Measurements from ENCODE around the gene RDH13.
"Not testable (repeated sequence)": the region's sequence is repeated elsewhere in the genome, so short reads cannot be mapped to it uniquely, and the experiment has no call there.

The RDH13 gene, protein sequence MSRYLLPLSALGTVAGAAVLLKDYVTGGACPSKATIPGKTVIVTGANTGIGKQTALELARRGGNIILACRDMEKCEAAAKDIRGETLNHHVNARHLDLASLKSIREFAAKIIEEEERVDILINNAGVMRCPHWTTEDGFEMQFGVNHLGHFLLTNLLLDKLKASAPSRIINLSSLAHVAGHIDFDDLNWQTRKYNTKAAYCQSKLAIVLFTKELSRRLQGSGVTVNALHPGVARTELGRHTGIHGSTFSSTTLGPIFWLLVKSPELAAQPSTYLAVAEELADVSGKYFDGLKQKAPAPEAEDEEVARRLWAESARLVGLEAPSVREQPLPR

DNA sequence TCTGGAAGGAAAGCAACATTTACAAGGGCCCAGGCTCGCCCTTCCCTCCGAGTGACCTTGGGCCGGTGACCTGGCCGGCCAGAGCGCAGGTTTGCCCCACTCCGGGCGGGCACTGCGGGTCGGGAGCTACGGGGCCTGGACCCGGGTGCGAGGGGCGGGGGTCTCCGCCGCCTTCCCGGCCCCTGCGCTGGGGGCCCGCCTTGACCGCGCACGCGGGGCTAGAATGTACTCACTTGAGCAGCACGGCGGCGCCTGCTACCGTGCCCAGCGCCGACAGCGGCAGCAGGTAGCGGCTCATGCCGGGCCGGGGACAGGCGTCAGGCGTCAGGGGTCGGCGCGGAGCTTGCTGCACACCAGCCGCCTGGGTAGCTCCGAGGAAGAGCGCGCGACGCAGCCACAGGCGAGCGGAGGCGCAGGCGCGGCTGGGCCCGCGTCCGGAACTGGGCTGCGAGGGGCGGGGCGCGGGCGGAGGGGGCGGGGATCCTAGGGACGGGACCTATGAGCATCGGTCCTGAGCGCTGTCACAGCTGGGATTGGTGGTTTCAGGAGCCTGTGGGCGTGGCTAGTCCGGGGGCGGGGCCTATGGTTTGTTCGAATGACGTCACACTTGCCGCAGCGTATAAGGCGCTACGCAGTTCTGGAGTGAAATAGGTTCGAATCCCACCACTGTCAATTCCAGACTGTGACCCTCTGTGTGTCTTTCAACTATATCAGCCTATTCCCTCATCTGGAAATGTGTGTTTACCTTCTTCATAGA lies at the start of gene RDH13:
RDH13 (minus strand) TSS at position 414 of the 757 bp plus-strand sequence; CDS start at position 298, 116 bp downstream.
- DNase-seq, result peak; percentile 97 to 100

DNA sequence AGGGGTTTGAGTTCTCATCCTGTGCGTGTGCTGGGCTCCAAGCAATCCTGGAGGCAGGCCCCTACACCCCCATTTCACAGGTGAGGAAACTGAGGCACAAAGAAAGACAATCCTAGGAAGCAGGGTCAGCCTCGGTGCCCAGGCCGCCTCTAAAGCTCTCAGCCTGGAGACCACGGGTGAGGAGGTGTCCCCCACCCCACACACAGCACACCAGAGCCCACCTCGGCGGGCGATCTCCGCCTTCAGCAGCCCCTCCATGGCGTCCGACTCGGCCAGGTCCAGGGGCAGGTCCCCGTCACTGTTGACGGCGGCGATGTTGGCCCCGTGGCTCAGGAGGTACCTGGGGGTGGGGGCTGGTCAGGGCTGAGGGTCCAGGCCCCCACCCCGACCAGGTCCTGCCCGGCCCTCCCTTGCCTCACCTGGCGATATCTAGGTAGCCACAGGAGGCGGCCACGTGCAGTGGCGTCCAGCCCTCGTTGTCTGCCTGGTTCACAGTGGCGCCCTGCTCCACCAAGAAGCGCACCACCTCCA lies 49.4 kb upstream of the RDH13 start:
- DNase-seq, result no peak

DNA sequence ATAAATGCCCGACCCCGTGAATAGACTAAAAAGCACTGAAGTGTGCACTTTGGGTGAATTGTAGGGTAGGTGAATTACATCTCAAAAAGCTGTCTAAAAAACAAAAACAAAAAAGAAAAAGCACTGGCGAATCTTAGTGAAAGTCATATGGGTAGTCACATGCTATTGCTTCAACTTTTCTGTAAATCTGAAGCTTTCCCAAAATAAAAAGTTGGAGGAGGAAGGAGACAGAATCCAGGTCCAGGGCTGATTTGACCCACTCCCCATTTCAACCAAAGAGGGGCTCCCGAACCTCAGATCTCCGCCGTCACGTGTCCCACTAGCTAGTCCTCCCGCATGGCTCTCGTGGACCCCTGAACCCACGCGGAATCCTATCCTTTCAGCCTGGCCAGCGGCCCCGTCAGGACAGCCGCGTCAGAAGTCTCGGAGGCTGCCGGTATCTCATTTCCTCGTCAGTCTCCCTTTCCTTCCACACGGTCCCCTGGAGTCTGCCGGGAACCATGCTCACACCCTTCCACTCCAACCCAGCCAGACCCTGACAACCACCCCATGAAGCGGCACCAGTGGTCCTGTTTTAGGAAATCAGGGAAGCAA lies 48.4 kb upstream of the RDH13 start:
- DNase-seq, result no peak

DNA sequence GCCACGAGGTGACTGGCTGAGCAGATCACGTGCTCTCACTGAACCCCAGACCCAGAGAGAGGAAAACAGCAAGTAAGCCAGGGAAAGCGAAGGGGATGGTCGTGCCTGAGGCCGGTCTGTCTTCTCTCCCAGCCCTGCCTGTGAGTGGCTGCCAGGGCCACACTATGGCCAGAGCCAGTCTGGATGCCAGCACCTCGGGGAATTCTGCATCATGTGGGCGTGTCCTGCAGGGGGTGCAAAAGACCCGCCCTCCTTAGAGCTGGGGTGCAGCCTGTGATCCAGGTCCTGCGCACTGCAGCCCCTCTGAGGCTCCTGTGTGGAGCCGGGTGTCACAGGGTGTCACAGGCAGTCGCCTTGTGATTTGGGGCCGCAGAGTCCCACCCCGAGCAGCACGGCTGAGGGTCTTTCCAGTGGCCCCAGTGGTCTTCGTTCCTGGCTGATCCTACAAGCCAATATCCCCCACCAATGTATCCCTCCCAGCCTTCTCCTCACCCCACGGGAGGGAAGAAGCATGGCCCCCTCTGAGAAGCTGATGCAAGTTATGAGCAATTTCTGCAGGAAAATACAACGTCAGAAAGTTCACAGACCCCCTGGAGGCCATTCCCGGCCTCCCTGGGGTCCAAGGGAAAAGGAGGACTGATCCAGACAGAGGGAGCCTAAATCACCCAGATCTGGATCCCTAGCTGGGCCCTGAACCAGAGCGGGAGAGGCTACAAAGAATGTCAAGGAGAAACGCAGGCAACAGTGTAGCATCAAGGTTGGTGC lies 46.8 kb upstream of the RDH13 start:
- no peak for DNase-seq

DNA sequence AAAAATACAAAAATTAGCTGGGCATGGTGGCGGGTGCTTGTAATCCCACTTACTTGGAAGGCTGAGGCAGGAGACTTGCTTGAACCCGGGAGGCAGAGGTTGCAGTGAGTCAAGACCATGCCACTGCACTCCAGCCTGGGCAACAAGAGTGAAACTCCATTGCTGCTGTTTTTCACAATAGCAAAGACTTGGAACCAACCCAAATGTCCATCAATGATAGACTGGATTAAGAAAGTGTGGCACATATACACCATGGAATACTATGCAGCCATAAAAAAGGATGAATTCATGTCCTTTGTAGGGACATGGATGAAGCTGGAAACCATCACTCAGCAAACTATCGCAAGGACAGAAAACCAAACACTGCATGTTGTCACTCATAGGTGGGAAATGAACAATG lies 44.3 kb upstream of the RDH13 start:
- DNase-seq, result not testable (repeated sequence)

DNA sequence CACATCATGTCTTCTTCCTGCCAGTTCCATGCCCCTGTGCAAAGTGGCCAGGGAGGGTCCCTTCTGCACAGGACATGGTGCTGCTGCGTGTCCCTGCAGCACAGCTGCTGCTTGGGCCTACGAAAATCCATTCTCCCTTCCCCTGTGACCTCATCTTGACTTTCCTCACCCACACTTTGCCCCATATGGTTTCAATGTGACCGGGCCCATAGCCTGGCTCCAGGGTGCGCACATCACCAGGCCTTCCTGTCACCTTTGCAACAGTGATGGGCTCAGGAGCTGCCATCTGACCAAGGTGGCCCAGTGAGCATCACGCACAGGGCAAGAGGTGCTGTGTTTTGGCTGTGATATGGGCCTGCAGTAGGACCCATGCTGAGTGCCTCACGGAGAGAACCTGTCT lies 43.6 kb upstream of the RDH13 start:
- no peak for DNase-seq

DNA sequence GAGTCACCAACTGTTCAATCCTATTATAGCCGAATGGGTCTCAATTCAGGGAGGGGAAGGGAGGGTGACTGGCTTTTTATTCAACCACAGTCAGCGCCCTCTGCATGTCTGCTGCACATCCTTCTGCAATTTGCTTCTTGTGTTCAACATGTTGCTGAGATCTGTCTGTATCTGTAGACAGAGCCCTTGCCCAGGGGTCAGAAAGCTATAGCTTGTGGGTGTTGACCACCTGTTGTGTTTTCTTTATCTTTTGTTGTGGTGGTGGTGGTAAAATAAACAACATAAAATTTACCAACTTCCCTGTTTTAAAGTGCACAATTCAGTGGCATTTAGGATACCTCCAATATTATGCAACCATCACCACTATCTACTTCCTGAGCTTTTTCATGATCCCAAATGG lies 42.3 kb upstream of the RDH13 start:
- DNase-seq, result no peak

DNA sequence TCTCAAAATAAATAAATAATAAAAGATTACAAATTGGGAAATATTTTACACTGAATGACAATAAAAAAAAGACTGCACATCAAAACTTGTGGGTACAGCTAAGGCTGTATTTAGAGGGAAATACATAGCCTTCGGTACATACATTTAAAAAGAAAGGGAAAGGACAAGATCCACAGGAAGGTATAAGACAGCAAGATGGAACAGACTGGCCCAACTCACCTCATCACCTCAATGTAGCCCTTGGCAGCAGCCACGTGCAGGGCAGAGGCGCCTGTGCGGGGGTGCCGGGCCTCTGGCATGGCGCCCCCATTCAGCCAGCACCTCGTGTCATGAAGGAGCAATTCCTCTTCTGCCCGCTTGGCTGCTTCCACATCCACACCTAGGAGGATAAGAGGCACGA lies 40.2 kb upstream of the RDH13 start:
- DNase-seq, result no peak

DNA sequence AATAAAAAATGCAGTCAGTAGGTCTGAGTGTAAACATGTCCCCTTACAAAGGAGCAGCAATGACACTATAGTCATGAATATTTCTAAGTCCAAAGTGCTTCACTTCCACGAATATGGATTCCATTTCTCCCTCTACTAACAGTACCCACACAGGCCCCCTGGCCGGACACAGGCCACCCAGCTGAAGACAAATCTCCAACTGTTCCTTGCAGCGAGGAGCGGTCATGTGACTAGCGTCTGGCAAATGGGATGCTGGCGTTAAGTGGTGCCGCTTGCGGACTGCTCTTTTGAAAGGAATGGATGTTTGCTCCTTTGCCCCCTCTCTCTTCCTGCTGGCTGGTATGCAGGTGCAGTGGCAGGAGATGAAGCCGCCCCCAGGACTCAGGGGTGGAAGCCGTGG lies 38.3 kb upstream of the RDH13 start:
- DNase-seq, result no peak

DNA sequence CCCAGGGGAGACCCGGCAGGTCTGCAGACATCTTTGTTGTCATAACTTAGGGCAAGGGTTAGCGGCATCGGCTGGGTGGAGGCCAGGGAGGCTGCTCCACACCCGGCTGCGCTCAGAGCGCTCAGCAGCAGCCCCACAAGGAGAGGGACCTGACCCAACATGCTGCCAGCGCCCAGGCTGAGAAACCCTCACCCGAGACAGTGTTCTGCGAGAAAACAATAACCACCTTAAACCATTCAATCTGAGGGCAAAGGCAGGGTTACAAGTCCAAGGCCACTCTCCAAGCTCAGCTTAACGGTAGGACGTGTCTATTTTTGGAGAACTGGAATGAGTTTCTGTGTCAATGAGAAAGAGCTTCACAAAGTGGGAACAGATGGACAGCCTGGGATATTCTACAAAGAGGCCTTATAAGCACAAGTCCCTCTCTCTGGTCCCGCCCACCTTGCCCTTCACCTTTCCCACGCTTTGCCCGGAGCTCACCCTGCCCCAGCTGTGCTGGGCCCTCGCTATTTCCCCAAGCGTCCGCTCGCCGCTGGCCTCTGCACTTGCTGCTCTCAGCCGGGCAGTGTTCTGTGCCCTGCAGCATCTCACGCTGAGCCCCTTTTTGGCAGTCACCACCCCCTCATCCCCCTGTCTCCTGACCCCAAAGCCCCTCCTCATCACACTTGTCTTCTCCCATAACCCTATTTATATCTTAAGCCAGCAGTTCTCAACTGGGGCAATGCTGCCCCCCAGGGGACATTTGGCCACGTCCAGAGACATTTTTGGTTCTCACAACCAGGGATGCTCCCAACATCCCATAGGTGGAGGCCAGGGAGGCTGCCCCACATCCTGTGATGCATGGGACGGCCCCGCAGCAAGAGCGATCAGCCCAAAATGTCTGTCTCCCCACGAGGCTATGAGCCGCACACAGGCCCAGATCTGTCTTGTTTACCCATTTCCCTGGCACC lies 36.9 kb upstream of the RDH13 start:
- no peak for DNase-seq

DNA sequence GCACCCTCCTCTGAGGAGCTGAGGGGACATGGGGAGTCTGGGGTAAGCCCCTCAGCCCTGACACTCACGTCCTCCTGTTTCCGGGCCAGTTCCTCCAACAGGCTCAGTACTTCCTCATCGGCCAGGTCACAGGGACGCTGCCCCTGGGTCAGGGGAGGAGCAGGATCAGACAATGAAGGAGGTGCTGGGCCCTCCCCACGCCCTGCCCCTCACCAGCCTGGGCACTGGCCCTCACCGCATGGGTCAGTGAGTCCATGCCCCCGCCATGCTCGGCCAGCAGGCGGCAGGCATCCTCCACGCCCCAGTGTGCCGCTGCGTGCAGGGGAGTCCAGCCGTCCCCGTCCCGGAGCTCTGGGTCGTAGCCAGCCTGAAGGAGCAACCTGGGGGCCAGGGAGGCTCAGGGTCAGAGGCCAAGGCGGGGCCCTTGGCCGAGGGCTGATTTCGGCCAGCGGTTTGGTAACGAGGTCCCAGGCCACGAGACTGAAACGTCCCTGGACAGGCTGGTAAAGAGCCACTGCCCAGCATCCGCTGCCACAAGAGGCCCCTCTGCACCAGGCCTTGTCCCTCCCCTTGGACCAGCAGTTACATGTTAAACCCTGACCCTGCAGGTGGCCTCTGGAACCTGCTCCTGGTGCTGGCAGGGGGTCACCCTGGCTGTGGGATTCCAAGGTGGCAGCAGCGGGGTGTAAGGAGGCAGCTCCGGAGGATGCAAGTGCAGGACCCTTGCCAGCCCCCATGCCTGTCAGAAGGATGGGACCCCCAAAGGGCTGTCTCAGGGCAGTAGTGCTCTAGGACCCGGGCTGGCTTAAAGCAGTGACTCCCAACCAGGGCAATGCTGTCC lies 36.0 kb upstream of the RDH13 start:
- DNase-seq, result no peak

DNA sequence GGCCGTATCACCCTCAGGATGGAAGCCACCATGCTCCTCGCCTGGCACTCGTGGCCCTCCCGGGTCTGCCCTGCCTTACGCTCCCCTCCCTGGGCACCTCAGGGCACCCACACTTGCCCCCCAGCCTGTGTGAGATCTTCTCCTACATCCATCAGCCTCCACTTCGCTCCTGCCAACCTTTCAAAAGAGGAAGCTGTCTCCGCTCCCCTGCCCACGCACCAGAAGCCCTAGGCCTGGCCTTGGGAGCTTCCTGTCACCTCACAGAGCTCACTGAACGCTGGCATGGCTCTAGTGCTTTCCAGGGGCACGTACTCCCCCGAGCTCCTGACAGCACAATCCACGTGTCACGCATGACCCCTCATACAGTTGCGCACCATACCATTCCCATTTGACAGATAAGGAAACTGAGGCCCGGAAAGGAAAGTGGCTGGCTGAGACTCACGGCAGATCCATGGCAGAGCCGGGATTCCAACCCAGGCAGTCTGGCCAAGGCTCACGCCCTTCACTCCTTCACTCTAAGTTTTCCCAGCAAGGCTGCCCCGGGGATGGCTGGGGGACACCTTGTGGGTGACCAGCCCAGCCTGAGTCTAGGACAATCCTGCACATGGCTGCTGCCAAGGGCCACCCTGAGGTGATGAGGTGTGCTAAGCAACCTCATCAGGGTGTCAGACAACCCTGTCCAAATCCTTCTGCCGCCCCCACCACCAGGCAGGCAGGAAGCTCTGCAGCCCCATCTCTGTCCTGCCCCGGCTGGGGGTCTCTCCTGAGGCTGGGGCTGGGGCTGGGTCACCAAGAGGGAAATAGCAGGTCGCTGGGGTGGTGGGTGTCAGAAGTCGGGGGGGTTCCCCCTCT lies 35.1 kb upstream of the RDH13 start:
- no peak for DNase-seq

DNA sequence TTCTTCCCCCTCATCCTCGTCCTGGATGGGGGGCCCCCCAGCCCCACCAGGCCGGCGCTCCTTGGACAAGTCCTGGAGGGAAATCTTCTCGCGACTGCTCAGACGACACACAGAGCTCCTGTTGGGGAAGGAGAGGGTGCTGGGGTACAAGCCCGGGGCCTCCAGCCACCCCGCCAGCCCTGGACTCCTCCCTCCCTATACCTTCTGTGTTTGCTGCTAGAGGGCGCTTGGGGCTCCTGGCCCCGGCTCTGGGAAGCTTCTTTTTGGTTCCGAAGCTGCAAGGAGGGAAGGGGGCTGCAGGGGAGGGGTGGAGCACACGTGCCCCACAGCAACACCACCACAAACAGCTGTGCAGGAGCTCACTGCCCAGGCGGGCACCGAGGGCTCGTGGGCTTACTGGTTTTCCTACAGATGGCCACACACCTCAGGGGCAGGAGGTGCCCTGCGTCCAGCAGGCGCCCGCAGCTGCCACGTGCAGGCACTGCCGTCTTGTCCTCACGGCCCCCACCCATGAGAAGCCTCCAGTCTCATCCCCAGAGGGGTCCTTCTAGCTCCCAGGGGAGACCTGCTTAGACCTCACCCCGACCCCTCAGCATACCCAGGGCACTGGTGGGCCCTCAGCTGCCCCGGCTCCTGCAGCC lies 33.2 kb upstream of the RDH13 start:
- no peak for DNase-seq

DNA sequence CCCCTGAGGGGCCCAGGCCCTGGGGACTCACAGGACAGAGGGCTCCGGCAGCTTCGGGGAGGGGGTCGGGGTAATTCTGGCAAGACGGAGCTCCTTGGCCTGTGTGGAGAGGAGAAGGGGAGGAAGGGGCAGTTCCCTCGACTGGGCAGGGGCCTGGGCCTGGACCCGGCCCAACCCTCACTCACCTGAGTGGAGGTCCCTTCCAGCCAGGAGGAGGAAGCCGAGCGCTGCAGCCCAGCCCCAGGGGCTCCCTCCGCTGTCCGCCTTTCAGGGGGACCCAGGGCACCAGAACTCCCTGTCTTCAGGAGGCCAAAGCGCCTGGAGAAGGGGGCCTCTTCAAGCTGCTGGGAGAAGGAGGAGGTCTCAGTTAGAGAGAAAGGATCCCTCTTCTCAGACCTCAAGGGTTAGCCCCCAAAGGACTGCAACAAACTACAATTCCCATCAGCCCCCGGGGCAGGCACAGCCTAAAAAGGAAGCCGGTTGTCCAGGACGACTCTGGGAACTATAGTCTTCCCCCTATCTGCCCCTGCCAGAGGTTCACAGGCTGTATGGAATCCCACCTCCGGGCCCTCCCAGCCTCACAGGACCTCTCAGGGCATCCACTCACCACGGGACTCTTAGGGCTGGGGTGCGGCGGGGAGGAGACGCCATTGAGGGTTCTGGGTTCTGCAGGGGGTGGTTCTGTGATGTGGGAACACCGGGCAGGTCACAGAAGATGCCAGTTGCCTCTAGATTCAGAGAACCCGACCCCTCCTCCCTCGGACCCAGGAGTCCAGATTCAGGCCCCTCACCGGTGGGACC lies 32.5 kb upstream of the RDH13 start:
- DNase-seq, result no peak

DNA sequence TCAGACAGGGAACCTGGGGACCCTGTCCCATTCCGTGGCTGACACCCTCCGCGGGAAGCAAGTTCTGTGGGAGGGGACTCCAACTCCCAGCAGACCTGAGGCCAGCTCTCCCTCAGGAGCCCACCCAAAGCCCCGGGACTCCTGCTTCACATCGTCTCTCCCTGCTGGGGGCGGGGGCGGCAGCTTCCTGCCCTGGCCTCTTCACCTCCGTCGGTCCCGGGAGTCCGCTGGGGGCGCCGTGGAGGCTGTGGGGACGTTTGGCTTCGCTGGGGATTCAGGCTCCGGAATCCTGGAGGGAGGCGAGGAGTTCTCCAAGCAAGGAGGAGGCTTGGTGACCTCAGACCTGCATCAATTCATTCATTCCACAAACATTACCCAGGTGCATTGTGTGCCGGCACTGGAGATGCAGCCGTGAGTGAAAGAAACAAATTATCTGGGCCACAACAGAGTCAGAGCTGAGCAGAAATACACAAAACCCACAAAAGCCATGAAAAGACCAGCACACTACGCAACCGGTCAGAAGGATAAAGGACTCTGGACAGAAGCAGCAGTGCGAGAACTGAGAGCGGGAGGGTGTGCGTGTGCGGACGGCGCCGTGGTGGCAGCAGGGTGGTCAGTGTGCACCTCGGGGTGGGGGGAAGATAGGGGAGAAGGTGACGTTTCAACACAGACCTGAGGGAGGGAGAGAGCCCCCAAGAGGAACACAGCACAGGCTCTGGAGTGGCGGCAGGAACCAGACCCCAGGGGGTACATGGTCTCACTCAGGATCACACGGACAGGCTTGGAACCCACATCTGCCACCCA lies 31.7 kb upstream of the RDH13 start:
- no peak for DNase-seq

DNA sequence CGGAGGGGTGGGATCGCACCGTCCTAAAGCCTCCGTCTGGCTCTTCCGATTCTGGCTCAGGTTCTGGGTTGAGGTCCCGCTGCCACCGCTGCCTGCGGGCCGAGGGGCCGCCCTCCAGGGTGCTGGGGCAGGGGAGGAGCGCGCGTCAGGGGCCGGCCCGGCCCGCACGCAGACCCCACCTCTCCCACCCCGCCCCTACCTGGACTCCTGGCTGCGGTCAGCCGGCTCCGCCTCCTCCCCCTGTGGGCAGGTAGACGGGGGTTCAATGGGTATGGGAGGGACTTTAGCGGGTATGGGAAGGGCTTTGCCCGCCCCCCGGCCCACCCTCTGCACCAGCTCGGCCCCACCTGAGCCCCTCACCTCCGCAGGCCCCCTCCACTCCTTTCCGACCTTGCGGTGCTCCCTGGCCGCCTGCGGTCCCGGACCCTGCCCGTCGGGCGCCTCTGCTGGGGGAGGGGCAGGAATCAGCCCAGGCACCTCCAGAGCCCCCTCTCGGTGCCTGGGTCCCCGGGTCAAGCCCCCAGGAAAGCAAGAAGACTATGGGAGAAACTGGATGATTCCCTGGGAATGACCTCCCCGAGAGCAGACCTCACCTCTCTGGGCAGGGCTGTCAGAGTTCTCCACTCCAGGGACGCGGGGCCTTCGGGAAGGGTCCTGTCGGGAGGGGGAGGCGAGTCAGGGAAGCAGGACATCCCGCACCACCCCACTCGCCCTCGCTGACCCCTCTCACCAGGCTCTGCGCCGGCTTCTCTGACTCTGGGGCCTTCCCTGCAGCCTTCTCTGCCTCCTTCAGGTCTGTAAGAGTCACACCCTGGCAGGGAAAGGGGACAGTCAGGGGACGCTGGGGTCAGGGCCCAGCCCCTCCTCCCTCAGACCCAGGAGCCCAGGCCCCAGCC lies 29.7 kb upstream of the RDH13 start:
- no peak for DNase-seq

DNA sequence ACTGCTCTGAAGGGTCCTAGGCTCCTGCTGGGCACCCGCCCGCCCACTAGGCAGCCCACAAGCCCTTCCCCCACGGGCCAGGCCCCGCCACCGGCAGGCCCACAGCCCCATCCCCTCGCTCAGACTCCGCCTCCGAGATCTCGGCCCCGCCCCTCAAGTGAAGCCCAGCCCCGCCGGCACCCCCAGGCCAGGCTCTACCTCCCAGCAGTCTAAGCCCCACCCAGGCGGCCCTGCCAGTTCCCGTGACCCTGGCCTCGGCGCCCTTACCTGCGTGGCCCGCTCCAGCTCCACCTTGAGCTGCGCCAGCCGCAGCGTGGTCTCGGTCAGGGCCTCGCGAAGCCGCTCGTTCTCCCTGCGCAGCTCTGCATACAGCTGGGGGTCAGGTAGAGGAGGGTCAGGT lies 29.0 kb upstream of the RDH13 start:
- DNase-seq, result no peak

All from stimulated activated CD4-positive, alpha-beta T cell treated with anti-CD3 and anti-CD28 coated beads, Interleukin-4, amount 100 ng/mL, for 4 hours (primary cell).